ENCODE measurements around the gene ADAM12.
"Not testable (repeated sequence)": the region's sequence is repeated elsewhere in the genome, so short reads cannot be mapped to it uniquely, and the experiment has no call there.

The ADAM12 gene

DNA sequence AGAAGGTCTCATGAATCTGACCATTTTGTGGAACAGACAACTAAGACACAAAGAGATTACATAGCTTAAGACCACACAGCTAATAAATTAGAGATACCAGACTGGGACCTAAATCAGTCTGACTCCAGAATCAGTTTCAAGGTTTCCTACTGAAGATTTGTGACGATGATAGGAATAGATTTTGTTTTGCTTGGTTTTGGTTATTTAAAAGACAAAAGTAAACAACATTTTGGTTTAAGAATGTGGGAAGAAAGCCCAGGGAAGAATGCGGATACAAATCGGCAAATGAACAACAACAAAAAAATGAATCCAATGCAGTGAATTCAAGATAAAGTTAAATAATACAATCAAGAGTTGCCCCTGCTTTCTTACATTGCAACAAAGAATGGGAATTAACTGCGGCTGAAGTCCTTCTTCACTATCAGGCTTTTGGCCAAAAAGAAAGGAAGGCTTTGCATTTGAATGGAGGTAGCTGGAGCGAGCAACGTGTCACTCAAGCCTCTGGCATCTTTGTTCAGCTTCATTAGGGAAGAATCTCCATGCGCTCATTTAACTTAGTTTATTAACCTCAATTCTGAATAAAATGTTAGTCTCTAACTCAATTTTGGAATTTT lies 210.8 kb downstream of the ADAM12 start:
- no peak for TF ChIP-seq BHLHE40 (IDR thresholded peaks at IDR 0.05; ENCODE audit: borderline replicate concordance)
- TF ChIP-seq HDGF (IDR thresholded peaks at IDR 0.05; ENCODE audit: borderline replicate concordance) = no peak
- TF ChIP-seq LEF1 (IDR thresholded peaks at IDR 0.05; ENCODE audit: borderline replicate concordance) = no peak
- no peak for TF ChIP-seq ARNT (IDR thresholded peaks at IDR 0.05)
- no peak for TF ChIP-seq FOXA1 (IDR thresholded peaks at IDR 0.05)
- TF ChIP-seq NFRKB (IDR thresholded peaks at IDR 0.05) = no peak
- no peak for TF ChIP-seq FOXM1 (IDR thresholded peaks at IDR 0.05; ENCODE audit: borderline replicate concordance)
- TF ChIP-seq SUZ12 (IDR thresholded peaks at IDR 0.05) = no peak
- TF ChIP-seq FOXK2 (IDR thresholded peaks at IDR 0.05) = no peak
- TF ChIP-seq ELF4 (IDR thresholded peaks at IDR 0.05) = no peak
- TF ChIP-seq, protein P1, sequence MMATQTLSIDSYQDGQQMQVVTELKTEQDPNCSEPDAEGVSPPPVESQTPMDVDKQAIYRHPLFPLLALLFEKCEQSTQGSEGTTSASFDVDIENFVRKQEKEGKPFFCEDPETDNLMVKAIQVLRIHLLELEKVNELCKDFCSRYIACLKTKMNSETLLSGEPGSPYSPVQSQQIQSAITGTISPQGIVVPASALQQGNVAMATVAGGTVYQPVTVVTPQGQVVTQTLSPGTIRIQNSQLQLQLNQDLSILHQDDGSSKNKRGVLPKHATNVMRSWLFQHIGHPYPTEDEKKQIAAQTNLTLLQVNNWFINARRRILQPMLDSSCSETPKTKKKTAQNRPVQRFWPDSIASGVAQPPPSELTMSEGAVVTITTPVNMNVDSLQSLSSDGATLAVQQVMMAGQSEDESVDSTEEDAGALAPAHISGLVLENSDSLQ (IDR thresholded peaks at IDR 0.05) = no peak
- no peak for TF ChIP-seq TARDBP (IDR thresholded peaks at IDR 0.05)
- no peak for TF ChIP-seq L3MBTL2 (conservative IDR thresholded peaks at IDR 0.05)
- ChIA-PET POLR2A (no interaction called here), CTCF (interaction anchor here (1.4 kb wide), 1 partner anchor 17 kb away, joined by 4 read pairs; no protein-coding TSS in a partner anchor)
- no peak for DNase-seq (ENCODE audit: extremely low spot score)

DNA sequence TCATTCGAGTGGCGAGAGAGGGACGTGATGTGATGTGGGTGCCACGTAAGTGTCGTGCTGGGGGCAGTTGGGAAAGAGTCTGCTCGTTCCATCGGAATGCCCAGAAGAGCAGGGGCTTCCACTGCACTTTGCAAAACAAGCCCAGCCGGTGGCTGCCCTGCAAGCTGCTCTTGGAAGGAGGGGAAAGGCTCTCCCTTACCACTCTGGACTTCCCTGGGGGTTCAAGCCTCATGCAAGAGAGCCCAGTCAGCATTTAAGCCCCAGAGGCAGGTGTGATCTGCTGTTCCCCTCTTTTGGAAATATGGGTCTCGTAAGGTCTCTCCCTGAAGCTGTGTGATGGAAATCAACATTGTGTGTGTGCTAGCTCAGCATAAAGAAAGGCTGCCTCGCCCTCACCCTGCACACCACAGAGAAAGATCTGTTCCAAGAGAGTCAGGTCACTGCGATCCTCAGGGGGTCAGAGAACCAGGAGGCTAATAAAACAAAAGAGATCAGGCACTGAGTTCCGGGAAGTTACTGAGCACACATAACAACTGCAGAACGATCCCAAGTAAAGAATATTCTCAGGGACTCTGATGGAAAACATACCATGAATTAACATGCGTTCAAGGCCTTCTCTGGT lies 212.5 kb downstream of the ADAM12 start:
- POLR2A ChIA-PET = interaction anchor here (0.9 to 1.0 kb wide), 2 partner anchors 10 to 40 kb away, joined by 3 to 4 read pairs; no protein-coding TSS in a partner anchor
- CTCF ChIA-PET = no interaction called here
- no peak for TF ChIP-seq FOXK2 (IDR thresholded peaks at IDR 0.05)
- TF ChIP-seq CTBP1 (IDR thresholded peaks at IDR 0.05; ENCODE audit: borderline replicate concordance) = no peak
- TF ChIP-seq, protein P1 (IDR thresholded peaks at IDR 0.05) = no peak
- no peak for TF ChIP-seq HDGF (IDR thresholded peaks at IDR 0.05; ENCODE audit: borderline replicate concordance)
- no peak for TF ChIP-seq SP1 (IDR thresholded peaks at IDR 0.05)
- TF ChIP-seq TARDBP (IDR thresholded peaks at IDR 0.05) = no peak
- TF ChIP-seq SUZ12 (IDR thresholded peaks at IDR 0.05) = no peak
- TF ChIP-seq LEF1 (IDR thresholded peaks at IDR 0.05; ENCODE audit: borderline replicate concordance) = no peak
- DNase-seq (ENCODE audit: extremely low spot score) = no peak

DNA sequence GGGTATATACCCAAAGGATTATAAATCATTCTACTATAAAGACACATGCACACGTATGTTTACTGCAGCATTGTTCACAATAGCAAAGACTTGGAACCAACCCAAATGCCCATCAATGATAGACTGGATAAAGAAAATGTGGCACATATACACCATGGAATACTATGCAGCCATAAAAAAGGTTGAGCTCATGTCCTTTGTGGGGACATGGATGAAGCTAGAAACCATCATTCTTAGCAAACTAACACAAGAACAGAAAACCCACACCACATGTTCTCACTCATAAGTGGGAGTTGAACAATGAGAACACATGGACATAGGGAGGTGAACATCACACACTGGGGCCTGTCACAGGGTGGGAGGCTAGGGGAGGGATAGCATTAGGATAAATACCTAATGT lies 215.5 kb downstream of the ADAM12 start:
- CTCF ChIA-PET; POLR2A ChIA-PET; DNase-seq (ENCODE audit: extremely low spot score): not testable (repeated sequence)

DNA sequence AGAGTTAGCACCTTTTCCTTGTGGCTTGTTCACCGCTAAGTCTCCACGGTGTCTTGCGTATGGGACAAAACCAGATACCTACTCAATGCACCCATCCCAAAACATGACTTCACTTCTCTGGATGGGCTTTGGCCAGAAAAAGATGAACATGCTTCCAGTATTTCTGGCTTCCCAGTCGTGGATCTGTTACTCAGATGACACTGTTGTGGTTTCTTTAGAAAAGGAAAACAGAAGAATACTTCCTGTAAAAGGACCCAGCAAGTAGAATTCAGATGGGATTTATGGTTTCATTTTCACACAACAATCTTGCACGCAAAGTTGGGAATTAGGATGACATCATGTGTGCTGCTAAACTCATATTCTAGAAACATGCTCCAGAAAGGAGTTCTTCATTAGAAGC lies 216.7 kb downstream of the ADAM12 start:
- ChIA-PET POLR2A (no interaction called here), CTCF (no interaction called here)
- DNase-seq (ENCODE audit: extremely low spot score) = no peak
- no peak for TF ChIP-seq FOXK2 (IDR thresholded peaks at IDR 0.05)
- TF ChIP-seq, protein P1 (IDR thresholded peaks at IDR 0.05) = no peak
- peak; percentile 54; the same call in 1 of the 2 replicates for TF ChIP-seq ARNT (IDR thresholded peaks at IDR 0.05)

DNA sequence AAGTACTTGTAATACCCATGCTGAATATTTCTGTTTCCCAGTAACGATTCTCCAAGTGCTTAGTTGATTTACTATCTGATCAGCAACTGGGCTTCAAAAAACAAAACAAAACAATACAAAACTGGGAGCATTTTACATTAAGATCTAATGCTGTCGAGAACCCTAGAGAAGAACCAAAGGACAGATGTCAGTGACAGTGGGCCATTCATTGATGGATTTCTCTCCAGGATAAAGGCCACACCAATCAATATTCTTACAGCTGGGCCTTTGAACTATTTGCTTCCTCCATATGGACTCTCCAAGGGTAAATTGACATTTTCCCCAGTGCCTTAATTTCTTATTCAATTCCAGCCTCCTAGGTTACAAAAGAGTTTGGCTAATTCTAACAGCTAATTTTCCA lies 217.5 kb downstream of the ADAM12 start:
- ChIA-PET CTCF (interaction anchor here (0.7 kb wide), 1 partner anchor 26 kb away, joined by 4 read pairs; no protein-coding TSS in a partner anchor), POLR2A (no interaction called here)
- TF ChIP-seq FOXK2 (IDR thresholded peaks at IDR 0.05) = no peak
- no peak for TF ChIP-seq ARNT (IDR thresholded peaks at IDR 0.05)
- TF ChIP-seq HDGF (IDR thresholded peaks at IDR 0.05; ENCODE audit: borderline replicate concordance) = no peak
- TF ChIP-seq L3MBTL2 (conservative IDR thresholded peaks at IDR 0.05) = no peak
- TF ChIP-seq, protein P1 (IDR thresholded peaks at IDR 0.05) = no peak
- no peak for TF ChIP-seq ZNF384 (IDR thresholded peaks at IDR 0.05)
- TF ChIP-seq SUZ12 (IDR thresholded peaks at IDR 0.05) = no peak
- TF ChIP-seq BHLHE40 (IDR thresholded peaks at IDR 0.05; ENCODE audit: borderline replicate concordance) = no peak
- no peak for DNase-seq (ENCODE audit: extremely low spot score)

DNA sequence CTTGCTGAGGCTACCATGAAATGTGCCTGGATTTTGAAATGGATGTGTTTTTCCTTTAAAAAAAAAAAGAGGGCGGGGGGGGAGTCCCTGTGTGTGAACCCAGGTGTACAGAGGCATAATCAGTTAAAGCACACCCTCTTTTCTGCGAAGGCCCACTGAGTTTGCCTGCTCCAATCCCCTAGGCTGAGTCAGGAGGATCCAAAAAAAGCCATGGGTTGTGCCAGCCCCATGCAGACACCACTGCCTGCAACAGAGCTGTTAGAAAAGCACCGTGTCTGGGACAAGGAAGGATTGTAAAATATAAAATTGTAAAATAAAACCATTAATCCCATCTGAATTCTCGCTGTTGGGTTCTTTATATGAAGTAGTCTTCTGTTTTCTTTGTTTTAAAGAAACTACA lies 217.9 kb downstream of the ADAM12 start:
- no peak for TF ChIP-seq FOXM1 (IDR thresholded peaks at IDR 0.05; ENCODE audit: borderline replicate concordance)
- no peak for TF ChIP-seq SP1 (IDR thresholded peaks at IDR 0.05)
- POLR2A ChIA-PET = no interaction called here
- no peak for DNase-seq (ENCODE audit: extremely low spot score)
- CTCF ChIA-PET = interaction anchor here (0.7 kb wide), 1 partner anchor 27 kb away, joined by 4 read pairs; no protein-coding TSS in a partner anchor

DNA sequence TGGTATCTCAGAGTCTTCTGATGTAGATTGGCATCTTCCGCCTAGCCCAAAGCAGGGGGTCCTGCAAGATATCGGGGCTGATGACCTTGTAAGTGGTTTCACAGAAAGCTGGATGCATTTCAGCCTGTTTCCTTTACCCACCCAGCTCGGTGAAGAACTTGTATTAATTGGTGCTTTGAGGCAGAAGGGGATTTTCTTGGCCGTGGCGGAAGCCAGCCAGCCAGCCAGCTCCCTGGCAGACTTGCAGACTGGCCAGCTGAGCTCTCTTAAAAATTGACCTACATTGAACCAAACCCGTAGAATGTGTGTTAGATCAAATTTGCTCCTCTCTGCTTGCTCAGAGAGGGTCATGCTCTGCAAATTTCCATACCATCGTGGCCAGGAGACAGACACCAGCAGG lies 218.4 kb downstream of the ADAM12 start:
- no peak for DNase-seq (ENCODE audit: extremely low spot score)
- POLR2A ChIA-PET = no interaction called here
- CTCF ChIA-PET = no interaction called here
- no peak for TF ChIP-seq ZNF384 (IDR thresholded peaks at IDR 0.05)
- no peak for TF ChIP-seq FOXA1 (IDR thresholded peaks at IDR 0.05)
- no peak for TF ChIP-seq SUZ12 (IDR thresholded peaks at IDR 0.05)
